GM12878 (cell line): ENCODE measurements around the gene RAB3B. TPM values are rescaled to one million over a fixed set of nuclear protein-coding genes. Genes with fewer than 3 reads are reported as not detected.

Experiments used
- ATAC-seq: fragments of 200-7000 bp; cut with Tn5 transposase; 3 replicates; pipeline ENCODE4 v1.9.1; 2020; ENCODE audit warnings: mild to moderate bottlenecking, moderate library complexity
- BruUV-seq: library from RNA; stranded (reverse); fragments of 400-500 nt; replicated peaks from 2 replicates; lab custom pipeline; 2021; lab: Mats Ljungman, UMichigan
- CTCF ChIA-PET: fragments of 300-600 bp; sonication (Branson Sonifier 250); formaldehyde crosslinking; extraction: SDS; loops from one replicate; lab custom pipeline; 2021; ENCODE audit warnings: inconsistent platforms; lab: Yijun Ruan, JAX
- POLR2A ChIA-PET: fragments of 350-600 bp; formaldehyde crosslinking; extraction: SDS; loops from one replicate; lab custom pipeline; 2021; ENCODE audit warnings: inconsistent platforms; lab: Charles Lee
- RAD21 ChIA-PET: fragments of 300-600 bp; sonication (Branson Sonifier 250); formaldehyde crosslinking; loops from one replicate; lab custom pipeline; 2023; ENCODE audit warnings: antibody characterized with exemption; ENCODE audit not compliant: unreplicated experiment; lab: Charles Lee
- SMC1A ChIA-PET: fragments of 300-600 bp; sonication (Branson Sonifier 250); formaldehyde crosslinking; loops from one replicate; lab custom pipeline; 2023; ENCODE audit not compliant: unreplicated experiment, uncharacterized antibody; lab: Charles Lee
- DNase-seq: peaks from one replicate; pipeline ENCODE4 v3.0.0-alpha.2; 2011; ENCODE audit warnings: low read depth, low spot score
- FAIRE-seq: peaks from 3 replicates; lab custom pipeline; 2011; peaks lifted over from hg19 to GRCh38; lab: Jason Lieb, UNC
- H2AFZ ChIP-seq: 2 replicates; pipeline ENCODE4 v1.6.0; 2011; ENCODE audit warnings: low read depth, low read length, control low read depth; ENCODE audit not compliant: control insufficient read depth
- H3K27ac ChIP-seq: 2 replicates; pipeline ENCODE4 v1.5.1; 2011; ENCODE audit warnings: control low read depth; ENCODE audit not compliant: control insufficient read depth, insufficient read depth
- H3K27me3 ChIP-seq, 2 experiments: replicated peaks in 1 of 2; 2 replicates each; pipeline versions ENCODE4 v1.6.0 to v1.6.1; 2011; ENCODE audit warnings: low read length in 1 of 2; ENCODE audit not compliant: control insufficient read depth in 2 of 2, insufficient read depth in 2 of 2
- H3K36me3 ChIP-seq, 2 experiments: 2 replicates each; pipeline ENCODE4 v1.5.1; 2011; ENCODE audit warnings: low read length in 1 of 2; ENCODE audit not compliant: control insufficient read depth in 2 of 2, insufficient read depth in 2 of 2
- H3K4me1 ChIP-seq: 2 replicates; pipeline ENCODE4 v1.6.1; 2011; ENCODE audit warnings: mild to moderate bottlenecking, low read length, moderate library complexity, mixed read lengths; ENCODE audit not compliant: control insufficient read depth, insufficient read depth
- H3K4me2 ChIP-seq: 2 replicates; pipeline ENCODE4 v1.6.0; 2011; ENCODE audit warnings: control low read depth; ENCODE audit not compliant: control insufficient read depth, insufficient read depth
- H3K4me3 ChIP-seq: fragments of 200-600 bp; sonication (generic); 2 replicates; pipeline ENCODE4 v1.5.1; 2016
- H3K79me2 ChIP-seq: 2 replicates; pipeline ENCODE4 v1.6.0; 2011; ENCODE audit warnings: low read length; ENCODE audit not compliant: control insufficient read depth, insufficient read depth
- H3K9ac ChIP-seq: 2 replicates; pipeline ENCODE4 v1.8.0; 2011; ENCODE audit warnings: low read length, control low read depth, mixed read lengths; ENCODE audit not compliant: control insufficient read depth, insufficient read depth
- H3K9me3 ChIP-seq: replicated peaks from 3 replicates; pipeline ENCODE4 v1.5.1; 2011; ENCODE audit warnings: mild to moderate bottlenecking, low read length; ENCODE audit not compliant: control insufficient read depth, insufficient read depth
- H4K20me1 ChIP-seq: 2 replicates; pipeline ENCODE4 v1.6.0; 2011; ENCODE audit not compliant: control insufficient read depth, insufficient read depth
- BHLHE40 ChIP-seq, 2 experiments: fragments of 450-650 bp in 1 of 2; IDR thresholded peaks; 2 replicates each; pipeline ENCODE4 v1.6.1; 2011 to 2017; ENCODE audit warnings: low read depth in 2 of 2, borderline replicate concordance in 1 of 2, improper control_type of control experiment in 1 of 2, low read length in 1 of 2, mild to moderate bottlenecking in 1 of 2
- CHD4 ChIP-seq: fragments of 200-600 bp; sonication (generic); IDR thresholded peaks from 2 replicates; pipeline ENCODE4 v1.6.1; 2016; ENCODE audit warnings: mild to moderate bottlenecking
- CREM ChIP-seq: IDR thresholded peaks from 2 replicates; pipeline ENCODE4 v1.6.1; 2014; ENCODE audit warnings: antibody characterized with exemption, low read depth
- HDGF ChIP-seq: fragments of 450-650 bp; IDR thresholded peaks from 2 replicates; pipeline ENCODE4 v1.6.1; 2016; ENCODE audit warnings: antibody characterized with exemption
- MEF2A ChIP-seq: IDR thresholded peaks from 2 replicates; pipeline ENCODE4 v1.6.1; 2011; ENCODE audit warnings: low read depth, mild to moderate bottlenecking, low read length, moderate library complexity; ENCODE audit not compliant: insufficient read depth
- NBN ChIP-seq: fragments of 450-650 bp; IDR thresholded peaks from 2 replicates; pipeline ENCODE4 v1.6.1; 2016
- NFXL1 ChIP-seq: fragments of 450-650 bp; IDR thresholded peaks from 2 replicates; pipeline ENCODE4 v1.6.1; 2017; ENCODE audit warnings: antibody characterized with exemption, mild to moderate bottlenecking, borderline replicate concordance
- POLR2AphosphoS2 ChIP-seq: IDR thresholded peaks from 2 replicates; pipeline ENCODE4 v1.6.1; 2011; ENCODE audit warnings: low read depth, mild to moderate bottlenecking, low read length, improper control_type of control experiment, moderate library complexity
- POU2F2 ChIP-seq: IDR thresholded peaks from 3 replicates; pipeline ENCODE4 v1.6.1; 2011; ENCODE audit warnings: low read depth, mild to moderate bottlenecking, low read length, borderline replicate concordance
- RAD51 ChIP-seq: fragments of 450-650 bp; IDR thresholded peaks from 2 replicates; pipeline ENCODE4 v1.6.1; 2016; ENCODE audit warnings: moderate library complexity, mild to moderate bottlenecking, inconsistent platforms
- RUNX3 ChIP-seq: IDR thresholded peaks from 2 replicates; pipeline ENCODE4 v1.6.1; 2012; ENCODE audit warnings: low read length, inconsistent platforms
- SMAD1 ChIP-seq: fragments of 450-650 bp; IDR thresholded peaks from 2 replicates; pipeline ENCODE4 v1.6.1; 2018; ENCODE audit warnings: mild to moderate bottlenecking, low read depth; ENCODE audit not compliant: partially characterized antibody
- SREBF1 ChIP-seq: IDR thresholded peaks from 2 replicates; pipeline ENCODE4 v1.6.1; 2012; ENCODE audit warnings: mild to moderate bottlenecking, low read length
- SUPT20H ChIP-seq: IDR thresholded peaks from 2 replicates; pipeline ENCODE4 v1.6.1; 2011; ENCODE audit warnings: low read depth, mild to moderate bottlenecking, low read length, moderate library complexity, borderline replicate concordance; ENCODE audit not compliant: control insufficient read depth
- WGBS: methylation state at CpG from one replicate; pipeline ENCODE4 v1.1.6; 2016; ENCODE audit warnings: low lambda C conversion rate; ENCODE audit not compliant: insufficient replicate concordance, insufficient coverage; ENCODE audit errors: missing lambda C conversion rate; 5-methylcytosine and 5-hydroxymethylcytosine counted together
- in situ Hi-C: fragments of 300-500 bp; cut with MboI; formaldehyde crosslinking; loops from 9 replicates; pipeline ENCODE4 v1.14.3; 2018; ENCODE audit warnings: mixed read lengths
- intact Hi-C: fragments of 100-400 bp; cut with micrococcal nuclease; formaldehyde crosslinking; loops from one replicate; pipeline ENCODE4 v1.14.2; 2022; ENCODE audit not compliant: unreplicated experiment
- polyA plus RNA-seq, 11 experiments: library from polyadenylated mRNA; depleted of rRNA in 4 of 11; unstranded in 6 of 11; stranded (reverse) in 5 of 11; fragments of >200 nt; fragmentation: Nextera tagmentation in 4 of 11; fragmentation: Illumina TruSeq in 1 of 11; extraction: Ambion mirVana in 4 of 11; extraction: Trizol in 1 of 11; gene quantifications; 1 replicate in 1 of 11; 2 replicates in 10 of 11; pipeline versions ENCODE4 v1.2.1 to v1.2.3, GENCODE V29; 2011 to 2016; ENCODE audit warnings: inconsistent platforms in 2 of 11, missing spikeins in 2 of 11, low read depth in 1 of 11
- total RNA-seq, 4 experiments: library from RNA; depleted of rRNA in 3 of 4; stranded (reverse); fragments of >200 nt in 3 of 4; fragmentation: Illumina TruSeq in 1 of 4; extraction: Trizol in 1 of 4; gene quantifications; 2 replicates each; pipeline versions ENCODE4 v1.2.1 to v1.2.3, GENCODE V29; 2013 to 2021
- TF ChIP-seq, protein P1 (sequence below): IDR thresholded peaks from 2 replicates; pipeline ENCODE4 v1.6.1; 2011; ENCODE audit warnings: borderline replicate concordance, low read depth, mild to moderate bottlenecking, moderate library complexity, low read length; ENCODE audit not compliant: insufficient read depth, poor library complexity, severe bottlenecking

The RAB3B gene
- total and polyA plus RNA-seq, 10 of the 15 experiments (the other 5 are each of a cell fraction or from before 2014, with no cell fraction given): 0.05 to 0.32 (median 0.24) TPM

DNA sequence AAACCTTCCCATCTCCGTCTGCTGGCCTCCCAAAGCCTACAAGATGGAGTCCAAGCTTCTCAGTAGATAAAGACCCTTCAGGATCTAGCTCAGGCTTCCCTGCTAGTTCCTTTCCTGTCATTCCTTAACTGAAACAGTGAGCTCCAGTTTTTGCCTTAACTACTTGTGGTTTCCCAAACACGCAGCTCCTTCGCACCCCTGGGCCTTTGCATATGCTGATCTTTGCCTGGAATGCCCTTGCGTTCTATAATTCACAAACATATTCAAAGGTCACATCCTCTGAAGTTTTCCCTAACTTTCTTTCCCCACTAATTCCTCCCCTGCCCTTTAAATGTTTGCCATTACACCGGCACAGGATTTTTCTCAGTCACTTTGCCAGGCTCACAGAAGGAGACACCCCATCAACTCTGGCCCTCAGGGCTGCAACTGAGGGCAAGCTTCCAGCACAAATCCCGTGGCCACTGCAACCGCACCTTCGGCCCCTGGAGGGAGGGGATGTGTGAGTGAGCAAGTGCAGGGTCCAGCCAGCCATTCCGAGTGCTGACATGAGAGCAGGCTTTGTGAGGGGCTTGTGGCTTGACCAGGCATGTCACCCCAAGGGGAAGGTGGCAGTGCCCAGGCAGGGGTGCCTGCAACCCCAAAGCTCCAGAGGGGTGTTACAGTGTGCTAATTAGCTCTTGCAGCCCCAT, 41.3 kb downstream of the RAB3B start:
- CTCF ChIA-PET: interaction anchor here (0.6 kb wide), 1 partner anchor 23 kb away, joined by 3 read pairs; no protein-coding TSS in a partner anchor
- Histone ChIP-seq H3K9me3 (no peaks in the 10 kb centered on the region; the same call in 2 of the 3 replicates), H3K4me2 (no peak overlapping the region), H3K4me1 (no peaks in the 10 kb centered on the region), H3K27ac (no peak overlapping the region), H3K9ac (no peak overlapping the region), H4K20me1 (no peaks in the 10 kb centered on the region), H3K79me2 (no peaks in the 10 kb centered on the region), H2AFZ (no peak overlapping the region), H3K27me3 (no peaks in the 10 kb centered on the region), H3K4me3 (no peak overlapping the region), H3K36me3 (no peaks in the 10 kb centered on the region)
- SMC1A ChIA-PET: interaction anchor here (1.6 to 3.5 kb wide), 3 partner anchors 8 to 12 kb away, joined by 4 to 12 read pairs (median 6); no protein-coding TSS in a partner anchor
- intact Hi-C loops (no loop called here), in situ Hi-C loops (no loop called here)
- FAIRE-seq (no peak), DNase-seq (no peak), ATAC-seq (no peak)
- no peak for TF ChIP-seq NFXL1
- no peak for TF ChIP-seq HDGF
- no peak for TF ChIP-seq POLR2AphosphoS2
- no peak for TF ChIP-seq POU2F2
- TF ChIP-seq NBN: no peak
- no peak for TF ChIP-seq SMAD1
- TF ChIP-seq SUPT20H: no peak
- TF ChIP-seq MEF2A: no peak
- no peak for TF ChIP-seq SREBF1
- TF ChIP-seq CHD4: no peak
- no peak for TF ChIP-seq BHLHE40 (IDR thresholded peaks at IDR 0.05; ENCODE audit: borderline replicate concordance in 1 of 2, low read depth in 2 of 2, low read length in 1 of 2)
- no peak for TF ChIP-seq RUNX3
- TF ChIP-seq, protein P1, sequence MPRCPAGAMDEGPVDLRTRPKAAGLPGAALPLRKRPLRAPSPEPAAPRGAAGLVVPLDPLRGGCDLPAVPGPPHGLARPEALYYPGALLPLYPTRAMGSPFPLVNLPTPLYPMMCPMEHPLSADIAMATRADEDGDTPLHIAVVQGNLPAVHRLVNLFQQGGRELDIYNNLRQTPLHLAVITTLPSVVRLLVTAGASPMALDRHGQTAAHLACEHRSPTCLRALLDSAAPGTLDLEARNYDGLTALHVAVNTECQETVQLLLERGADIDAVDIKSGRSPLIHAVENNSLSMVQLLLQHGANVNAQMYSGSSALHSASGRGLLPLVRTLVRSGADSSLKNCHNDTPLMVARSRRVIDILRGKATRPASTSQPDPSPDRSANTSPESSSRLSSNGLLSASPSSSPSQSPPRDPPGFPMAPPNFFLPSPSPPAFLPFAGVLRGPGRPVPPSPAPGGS: no peak
- no peak for TF ChIP-seq RAD51
- TF ChIP-seq CREM: no peak
- RAD21 ChIA-PET: no interaction called here
- 66% methylated on average over 9 of the region's 9 CpGs for WGBS
- POLR2A ChIA-PET: no interaction called here
- no TSS peak for BruUV-seq
